ENCODE data around the gene RPS2.
A peak's percentile ranks its signal among the peaks of the same experiment; 100 is the strongest.
"Not testable (repeated sequence)": the region's sequence is repeated elsewhere in the genome, so short reads cannot be mapped to it uniquely, and the experiment has no call there.

The RPS2 gene

GRCh38 chr16:1964506-1965395, at the start of gene RPS2:
TSS of gene RPS2 (minus strand) at chr16:1964826. CDS start at chr16:1964625, 201 bp downstream.
- peak; percentile 96 to 99 (median 97) for DNase-seq (ENCODE audit: low read depth in 3 of 3)

GRCh38 chr16:2013527-2013926, 48.9 kb upstream of the RPS2 start:
- no peak for DNase-seq (ENCODE audit: low read depth in 3 of 3)

- DNase-seq (ENCODE audit: low read depth in 3 of 3), result not testable (repeated sequence)
Observed at GRCh38 chr16:2011726-2012125, 47.1 kb upstream of the RPS2 start.

GRCh38 chr16:2009791-2010510, 45.3 kb upstream of the RPS2 start, which contains the start of gene ZNF598:
TSS of gene ZNF598 (minus strand) at chr16:2009821.
- DNase-seq (ENCODE audit: low read depth in 3 of 3), result peak; percentile 55 to 76 (median 73)

- no peak for DNase-seq (ENCODE audit: low read depth in 3 of 3)
Observed at GRCh38 chr16:2009164-2009711, 44.6 kb upstream of the RPS2 start.

- DNase-seq (ENCODE audit: low read depth in 3 of 3), result peak in 1 of 3 experiments; percentile 50
Observed at GRCh38 chr16:2008631-2009163, 44.1 kb upstream of the RPS2 start.

GRCh38 chr16:2008009-2008526, 43.4 kb upstream of the RPS2 start:
- DNase-seq (ENCODE audit: low read depth in 3 of 3), result no peak

- no peak for DNase-seq (ENCODE audit: low read depth in 3 of 3)
Observed at GRCh38 chr16:2007081-2007836, 42.6 kb upstream of the RPS2 start.

- DNase-seq (ENCODE audit: low read depth in 3 of 3), result no peak
Observed at GRCh38 chr16:2006317-2006716, 41.7 kb upstream of the RPS2 start.

GRCh38 chr16:2005646-2006045, 41.0 kb upstream of the RPS2 start:
- no peak for DNase-seq (ENCODE audit: low read depth in 3 of 3)

- DNase-seq (ENCODE audit: low read depth in 3 of 3), result no peak
Observed at GRCh38 chr16:2004795-2005517, 40.3 kb upstream of the RPS2 start.

- peak; percentile 74 to 91 (median 79) for DNase-seq (ENCODE audit: low read depth in 3 of 3)
Observed at GRCh38 chr16:2003827-2004641, 39.4 kb upstream of the RPS2 start.

- no peak for DNase-seq (ENCODE audit: low read depth in 3 of 3)
Observed at GRCh38 chr16:2003231-2003826, 38.7 kb upstream of the RPS2 start.

- DNase-seq (ENCODE audit: low read depth in 3 of 3), result no peak
Observed at GRCh38 chr16:2002406-2003230, 38.0 kb upstream of the RPS2 start.

GRCh38 chr16:2001456-2002355, 37.1 kb upstream of the RPS2 start:
- DNase-seq (ENCODE audit: low read depth in 3 of 3), result no peak

GRCh38 chr16:2001035-2001434, 36.4 kb upstream of the RPS2 start:
- no peak for DNase-seq (ENCODE audit: low read depth in 3 of 3)

- no peak for DNase-seq (ENCODE audit: low read depth in 3 of 3)
Observed at GRCh38 chr16:1999866-2000514, 35.4 kb upstream of the RPS2 start.

Data from stimulated activated CD4-positive, alpha-beta T cell treated with anti-CD3 and anti-CD28 coated beads, TNF-alpha, amount 100 ng/mL, for 24 hours (primary cell).